ENCODE results near the gene CADM2.

CADM2 gene

GRCh38 chr3:85554153-85554552 lies 595.4 kb downstream of the CADM2 start:
- H3K27me3 Mint-ChIP-seq (ENCODE audit: low read depth): no peaks in the 10 kb centered on the region
- no peak overlapping the region for H3K27ac Mint-ChIP-seq
- no peaks in the 10 kb centered on the region for H3K36me3 Mint-ChIP-seq (ENCODE audit: low read depth)
- no peak for DNase-seq (ENCODE audit: low spot score)
- H3K9me3 Mint-ChIP-seq: no peaks in the 10 kb centered on the region
- H3K4me1 Mint-ChIP-seq (ENCODE audit: low read depth): no peaks in the 10 kb centered on the region
- H3K4me3 Mint-ChIP-seq: no peak overlapping the region

- no peaks in the 10 kb centered on the region for H3K4me1 Mint-ChIP-seq (ENCODE audit: low read depth)
- no peaks in the 10 kb centered on the region for H3K9me3 Mint-ChIP-seq
- H3K27me3 Mint-ChIP-seq (ENCODE audit: low read depth): no peaks in the 10 kb centered on the region
- no peak overlapping the region for H3K4me3 Mint-ChIP-seq
- no peak for DNase-seq (ENCODE audit: low spot score)
- no peaks in the 10 kb centered on the region for H3K36me3 Mint-ChIP-seq (ENCODE audit: low read depth)
- H3K27ac Mint-ChIP-seq: no peak overlapping the region
Measured at GRCh38 chr3:85560088-85560785, 601.4 kb downstream of the CADM2 start.

- Mint-ChIP-seq H3K36me3 (ENCODE audit: low read depth) (no peaks in the 10 kb centered on the region), H3K27ac (no peak overlapping the region)
- no peak for DNase-seq (ENCODE audit: low spot score)
Measured at GRCh38 chr3:85567071-85567676, 608.4 kb downstream of the CADM2 start.

GRCh38 chr3:85570819-85571218 lies 612.0 kb downstream of the CADM2 start:
- H3K9me3 Mint-ChIP-seq: no peaks in the 10 kb centered on the region
- no peak overlapping the region for H3K27ac Mint-ChIP-seq
- DNase-seq (ENCODE audit: low spot score): no peak
- H3K36me3 Mint-ChIP-seq (ENCODE audit: low read depth): no peaks in the 10 kb centered on the region
- no peak overlapping the region for H3K4me3 Mint-ChIP-seq
- no peaks in the 10 kb centered on the region for H3K27me3 Mint-ChIP-seq (ENCODE audit: low read depth)
- H3K4me1 Mint-ChIP-seq (ENCODE audit: low read depth): no peaks in the 10 kb centered on the region

More at GRCh38 chr3:85567071-85567676, 608.4 kb downstream of the CADM2 start:
- H3K4me3 Mint-ChIP-seq: no peak overlapping the region
- H3K4me1 Mint-ChIP-seq (ENCODE audit: low read depth): no peaks in the 10 kb centered on the region
- no peaks in the 10 kb centered on the region for H3K9me3 Mint-ChIP-seq
- no peaks in the 10 kb centered on the region for H3K27me3 Mint-ChIP-seq (ENCODE audit: low read depth)

GRCh38 chr3:85571835-85572234 lies 613.0 kb downstream of the CADM2 start:
- H3K27me3 Mint-ChIP-seq (ENCODE audit: low read depth): no peaks in the 10 kb centered on the region
- no peaks in the 10 kb centered on the region for H3K36me3 Mint-ChIP-seq (ENCODE audit: low read depth)
- H3K4me1 Mint-ChIP-seq (ENCODE audit: low read depth): no peaks in the 10 kb centered on the region
- no peaks in the 10 kb centered on the region for H3K9me3 Mint-ChIP-seq
- H3K27ac Mint-ChIP-seq: no peak overlapping the region
- no peak overlapping the region for H3K4me3 Mint-ChIP-seq
- DNase-seq (ENCODE audit: low spot score): no peak

GRCh38 chr3:85572426-85572825 lies 613.6 kb downstream of the CADM2 start:
- Mint-ChIP-seq H3K4me3 (no peak overlapping the region), H3K27ac (no peak overlapping the region), H3K27me3 (ENCODE audit: low read depth) (no peaks in the 10 kb centered on the region), H3K9me3 (no peaks in the 10 kb centered on the region), H3K36me3 (ENCODE audit: low read depth) (no peaks in the 10 kb centered on the region), H3K4me1 (ENCODE audit: low read depth) (no peaks in the 10 kb centered on the region)
- no peak for DNase-seq (ENCODE audit: low spot score)

- H3K4me1 Mint-ChIP-seq (ENCODE audit: low read depth): no peaks in the 10 kb centered on the region
- H3K9me3 Mint-ChIP-seq: no peaks in the 10 kb centered on the region
- H3K27me3 Mint-ChIP-seq (ENCODE audit: low read depth): no peaks in the 10 kb centered on the region
- no peak overlapping the region for H3K4me3 Mint-ChIP-seq
- no peak for DNase-seq (ENCODE audit: low spot score)
- no peaks in the 10 kb centered on the region for H3K36me3 Mint-ChIP-seq (ENCODE audit: low read depth)
- H3K27ac Mint-ChIP-seq: no peak overlapping the region
Measured at GRCh38 chr3:85572978-85573377, 614.2 kb downstream of the CADM2 start.

GRCh38 chr3:85574006-85574705 lies 615.4 kb downstream of the CADM2 start:
- Mint-ChIP-seq H3K4me3 (no peak overlapping the region), H3K36me3 (ENCODE audit: low read depth) (no peaks in the 10 kb centered on the region), H3K27me3 (ENCODE audit: low read depth) (no peaks in the 10 kb centered on the region), H3K9me3 (no peaks in the 10 kb centered on the region), H3K4me1 (ENCODE audit: low read depth) (no peaks in the 10 kb centered on the region), H3K27ac (no peak overlapping the region)
- DNase-seq (ENCODE audit: low spot score): no peak

GRCh38 chr3:85576091-85576690 lies 617.4 kb downstream of the CADM2 start:
- peak; percentile 13 for DNase-seq (ENCODE audit: low spot score)
- no peaks in the 10 kb centered on the region for H3K4me1 Mint-ChIP-seq (ENCODE audit: low read depth)
- H3K9me3 Mint-ChIP-seq: no peaks in the 10 kb centered on the region
- no peak overlapping the region for H3K4me3 Mint-ChIP-seq
- no peak overlapping the region for H3K27ac Mint-ChIP-seq
- no peaks in the 10 kb centered on the region for H3K27me3 Mint-ChIP-seq (ENCODE audit: low read depth)
- no peaks in the 10 kb centered on the region for H3K36me3 Mint-ChIP-seq (ENCODE audit: low read depth)

- H3K4me3 Mint-ChIP-seq: no peak overlapping the region
- H3K36me3 Mint-ChIP-seq (ENCODE audit: low read depth): no peaks in the 10 kb centered on the region
- no peak for DNase-seq (ENCODE audit: low spot score)
- no peak overlapping the region for H3K27ac Mint-ChIP-seq
- no peaks in the 10 kb centered on the region for H3K9me3 Mint-ChIP-seq
- no peaks in the 10 kb centered on the region for H3K27me3 Mint-ChIP-seq (ENCODE audit: low read depth)
- no peaks in the 10 kb centered on the region for H3K4me1 Mint-ChIP-seq (ENCODE audit: low read depth)
Measured at GRCh38 chr3:85576697-85577200, 618.0 kb downstream of the CADM2 start.

GRCh38 chr3:85584779-85585356 lies 626.1 kb downstream of the CADM2 start:
- no peaks in the 10 kb centered on the region for H3K4me1 Mint-ChIP-seq (ENCODE audit: low read depth)
- no peaks in the 10 kb centered on the region for H3K27me3 Mint-ChIP-seq (ENCODE audit: low read depth)
- H3K36me3 Mint-ChIP-seq (ENCODE audit: low read depth): no peaks in the 10 kb centered on the region
- no peak overlapping the region for H3K4me3 Mint-ChIP-seq
- no peaks in the 10 kb centered on the region for H3K9me3 Mint-ChIP-seq
- no peak for DNase-seq (ENCODE audit: low spot score)
- H3K27ac Mint-ChIP-seq: no peak overlapping the region

- Mint-ChIP-seq H3K27ac (no peak overlapping the region), H3K4me3 (no peak overlapping the region), H3K4me1 (ENCODE audit: low read depth) (no peaks in the 10 kb centered on the region), H3K9me3 (no peaks in the 10 kb centered on the region), H3K27me3 (ENCODE audit: low read depth) (no peaks in the 10 kb centered on the region), H3K36me3 (ENCODE audit: low read depth) (no peaks in the 10 kb centered on the region)
- DNase-seq (ENCODE audit: low spot score): no peak
Measured at GRCh38 chr3:85586018-85586417, 627.2 kb downstream of the CADM2 start.

GRCh38 chr3:85589145-85589544 lies 630.4 kb downstream of the CADM2 start:
- Mint-ChIP-seq H3K4me1 (ENCODE audit: low read depth) (no peaks in the 10 kb centered on the region), H3K4me3 (no peak overlapping the region), H3K27ac (no peak overlapping the region), H3K27me3 (ENCODE audit: low read depth) (no peaks in the 10 kb centered on the region), H3K36me3 (ENCODE audit: low read depth) (no peaks in the 10 kb centered on the region), H3K9me3 (no peaks in the 10 kb centered on the region)
- DNase-seq (ENCODE audit: low spot score): no peak

- H3K27ac Mint-ChIP-seq: no peak overlapping the region
- DNase-seq (ENCODE audit: low spot score): no peak
- no peak overlapping the region for H3K4me3 Mint-ChIP-seq
- H3K36me3 Mint-ChIP-seq (ENCODE audit: low read depth): no peaks in the 10 kb centered on the region
- no peaks in the 10 kb centered on the region for H3K9me3 Mint-ChIP-seq
- H3K4me1 Mint-ChIP-seq (ENCODE audit: low read depth): no peaks in the 10 kb centered on the region
- H3K27me3 Mint-ChIP-seq (ENCODE audit: low read depth): no peaks in the 10 kb centered on the region
Measured at GRCh38 chr3:85591451-85591850, 632.7 kb downstream of the CADM2 start.

All from T-helper 2 cell treated with Interferon-gamma antibody and Interleukin-4, amounts not matched to agents 5 μg/mL and 100 μg/mL, for 36 hours (primary cell).